Mammary epithelial cell (primary cell): ENCODE results near the gene GGA3.

Experiments used
- CTCF ChIP-seq, 2 donors: IDR thresholded peaks in 1 of 2; conservative IDR thresholded peaks in 1 of 2; 2 replicates each; pipeline ENCODE4 v1.5.1; 2011 to 2012; ENCODE audit warnings: inconsistent platforms in 2 of 2, low read length in 2 of 2, mild to moderate bottlenecking in 2 of 2, control low read depth in 1 of 2, low read depth in 1 of 2; ENCODE audit not compliant: insufficient read depth in 1 of 2; ENCODE audit errors: extremely low read depth in 1 of 2
- EZH2 ChIP-seq: IDR thresholded peaks from 2 replicates; pipeline ENCODE4 v1.6.1; 2012; ENCODE audit warnings: low read length, inconsistent platforms, borderline replicate concordance

- peak; percentile 79 to 86 for TF ChIP-seq CTCF (conservative IDR thresholded peaks at IDR 0.05 in 1 of 2, IDR thresholded peaks at IDR 0.05 in 1 of 2; ENCODE audit: extremely low read depth in 1 of 2, insufficient read depth in 1 of 2, low read depth in 1 of 2, low read length in 2 of 2)
- no peak for TF ChIP-seq EZH2
Measured at GRCh38 chr17:75238684-75239191, 22.7 kb downstream of the GGA3 start.
